HL-60 (cell line): ENCODE data around the gene GUCY1A1.
"Not testable (repeated sequence)": the region's sequence is repeated elsewhere in the genome, so short reads cannot be mapped to it uniquely, and the experiment has no call there.

ENCODE experiments used
- DNase-seq, 2 experiments: peaks; one replicate each; pipeline ENCODE4 v3.0.0-alpha.2; 2010 to 2020; ENCODE audit warnings: low read depth in 1 of 2, low spot score in 1 of 2
- H3K27ac ChIP-seq: fragments of 250-450 bp; sonication (Bioruptor Pico); replicated peaks from 2 replicates; pipeline ENCODE4 v1.5.1; 2020; ENCODE audit warnings: mild to moderate bottlenecking, moderate library complexity
- H3K27me3 ChIP-seq: fragments of 250-450 bp; sonication (Bioruptor Pico); 2 replicates; pipeline ENCODE4 v1.5.1; 2021; ENCODE audit warnings: mild to moderate bottlenecking, moderate library complexity; ENCODE audit not compliant: insufficient read depth, poor library complexity, severe bottlenecking
- H3K4me3 ChIP-seq: replicated peaks from 2 replicates; pipeline ENCODE4 v1.5.1; 2011; ENCODE audit warnings: mild to moderate bottlenecking, control low read depth, low read length; ENCODE audit not compliant: insufficient read depth
- CTCF ChIP-seq: IDR thresholded peaks from one replicate; pipeline ENCODE4 v1.5.1; 2011; ENCODE audit warnings: low read length, control low read depth, inconsistent platforms; ENCODE audit not compliant: insufficient read depth
- GABPA ChIP-seq: IDR thresholded peaks from 2 replicates; pipeline ENCODE4 v1.6.1; 2012; ENCODE audit warnings: low read depth
- POLR2AphosphoS5 ChIP-seq: IDR thresholded peaks from 2 replicates; pipeline ENCODE4 v1.6.1; 2012; ENCODE audit warnings: low read depth
- REST ChIP-seq: IDR thresholded peaks from 2 replicates; pipeline ENCODE4 v1.6.1; 2012; ENCODE audit warnings: low read depth; ENCODE audit not compliant: insufficient replicate concordance
- SPI1 ChIP-seq: IDR thresholded peaks from 2 replicates; pipeline ENCODE4 v1.6.1; 2012; ENCODE audit warnings: low read depth, mild to moderate bottlenecking, borderline replicate concordance

The GUCY1A1 gene

GRCh38 chr4:155646001-155646400 is 20.6 kb upstream of the GUCY1A1 start:
- DNase-seq, result no peak
- Histone ChIP-seq H3K4me3 (no peak overlapping the region), H3K27ac (no peak overlapping the region), H3K27me3 (no peaks in the 10 kb centered on the region)
- TF ChIP-seq SPI1 (no peak), POLR2AphosphoS5 (no peak), REST (no peak), GABPA (no peak), CTCF (no peak)

GRCh38 chr4:155650785-155651184 is 15.9 kb upstream of the GUCY1A1 start:
- H3K4me3 ChIP-seq, H3K27me3 ChIP-seq, H3K27ac ChIP-seq, DNase-seq: not testable (repeated sequence)

DNA sequence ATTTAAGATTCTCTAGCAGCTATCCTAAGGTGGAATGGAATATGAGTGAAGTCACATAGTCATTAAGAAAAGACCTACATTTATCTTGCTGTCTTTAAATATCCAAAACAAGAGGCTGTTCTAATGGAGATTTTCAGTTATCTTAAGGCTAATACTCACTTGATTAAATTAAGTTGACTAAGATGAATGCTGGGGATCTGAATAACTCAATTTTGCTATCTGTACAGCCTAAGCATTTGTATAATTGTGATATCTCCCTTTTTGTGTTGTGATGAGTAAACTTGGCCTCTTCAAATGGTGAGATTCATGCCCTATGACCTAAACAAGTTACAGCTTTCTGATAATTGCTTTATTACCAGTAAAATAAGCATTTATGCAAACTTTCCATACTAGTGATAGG is 13.6 kb upstream of the GUCY1A1 start:
- H3K27me3 ChIP-seq, result no peaks in the 10 kb centered on the region
- TF ChIP-seq SPI1, result no peak
- no peak for TF ChIP-seq GABPA
- TF ChIP-seq POLR2AphosphoS5, result no peak
- TF ChIP-seq CTCF, result no peak
- no peak for TF ChIP-seq REST
- no peak overlapping the region for H3K4me3 ChIP-seq
- H3K27ac ChIP-seq, result no peak overlapping the region
- DNase-seq, result no peak

GRCh38 chr4:155656025-155656424 is 10.6 kb upstream of the GUCY1A1 start:
- Histone ChIP-seq H3K27ac (no peak overlapping the region), H3K27me3 (no peaks in the 10 kb centered on the region), H3K4me3 (no peak overlapping the region)
- no peak for DNase-seq
- TF ChIP-seq POLR2AphosphoS5 (no peak), REST (no peak), GABPA (no peak), SPI1 (no peak), CTCF (no peak)
